Heart left ventricle (tissue), 13 donors: ENCODE results near the gene TCEANC.

Experiments
- POLR2A ChIP-seq, 2 donors: fragments of 450-650 bp; IDR thresholded peaks; one replicate each; pipeline ENCODE4 v1.6.1; 2017; ENCODE audit warnings: antibody characterized with exemption in 2 of 2, mild to moderate bottlenecking in 2 of 2, moderate library complexity in 2 of 2
- TF ChIP-seq, protein P1 (sequence below), 12 donors: fragments of 200-600 bp; sonication (generic) in 4 of 12; IDR thresholded peaks; one replicate each; pipeline versions ENCODE4 v1.5.0 to v1.8.0; 2018 to 2022; ENCODE audit warnings: antibody characterized with exemption in 12 of 12, mild to moderate bottlenecking in 5 of 12
- donor health status: ischemic (EF 13 %, LVEDD 7.1; RV severe dilation, severe dysfunction).
- donor health status: DM: no; HTN: yes; CAD: no.
- donor health status: DM: no; HTN: no; CAD: no.
- donor health status: ischemic (EF 25% LVEDD 6.9; RV normal size, moderate dysfunction).
- donor health status: ischemic (EF 25% LVEDD 5.7; RV mildly dilated, moderate dysfunction).
- donor health status: ischemic (EF 35%, LVEDD 5.7; RV mildly dilated, moderate dysfunction).
- donor health status: nonischemic (EF 11% LVEDD 7.7; RV severe dilation, severe dysfunction).
- donor health status: DM: yes; HTN: yes; CAD: no.
- donor health status: PGD.
- donor health status: ischemic (EF 29% LVEDD 5.4; RV normal size, mild dysfunction).
- donor health status: nonischemic (EF 23%, LVEDD 6.1; RV moderate dilation, normal function).

GRCh38 chrX:13650318-13650717, 2.6 kb upstream of the TCEANC start:
- TF ChIP-seq, protein P1, sequence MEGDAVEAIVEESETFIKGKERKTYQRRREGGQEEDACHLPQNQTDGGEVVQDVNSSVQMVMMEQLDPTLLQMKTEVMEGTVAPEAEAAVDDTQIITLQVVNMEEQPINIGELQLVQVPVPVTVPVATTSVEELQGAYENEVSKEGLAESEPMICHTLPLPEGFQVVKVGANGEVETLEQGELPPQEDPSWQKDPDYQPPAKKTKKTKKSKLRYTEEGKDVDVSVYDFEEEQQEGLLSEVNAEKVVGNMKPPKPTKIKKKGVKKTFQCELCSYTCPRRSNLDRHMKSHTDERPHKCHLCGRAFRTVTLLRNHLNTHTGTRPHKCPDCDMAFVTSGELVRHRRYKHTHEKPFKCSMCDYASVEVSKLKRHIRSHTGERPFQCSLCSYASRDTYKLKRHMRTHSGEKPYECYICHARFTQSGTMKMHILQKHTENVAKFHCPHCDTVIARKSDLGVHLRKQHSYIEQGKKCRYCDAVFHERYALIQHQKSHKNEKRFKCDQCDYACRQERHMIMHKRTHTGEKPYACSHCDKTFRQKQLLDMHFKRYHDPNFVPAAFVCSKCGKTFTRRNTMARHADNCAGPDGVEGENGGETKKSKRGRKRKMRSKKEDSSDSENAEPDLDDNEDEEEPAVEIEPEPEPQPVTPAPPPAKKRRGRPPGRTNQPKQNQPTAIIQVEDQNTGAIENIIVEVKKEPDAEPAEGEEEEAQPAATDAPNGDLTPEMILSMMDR (IDR thresholded peaks at IDR 0.05), result no peak
- no peak for TF ChIP-seq POLR2A (IDR thresholded peaks at IDR 0.05)
